Measurements from ENCODE around the gene ATXN1.

GRCh38 chr6:16752206-16752866, 8.9 kb downstream of the ATXN1 start:
- TF ChIP-seq CTCF (tag by site-specific recombination; IDR thresholded peaks at IDR 0.05) = no peak
- no peak for TF ChIP-seq GLI4 (tag by site-specific recombination; IDR thresholded peaks at IDR 0.05)
- no peak for TF ChIP-seq ZNF670 (tag by site-specific recombination; IDR thresholded peaks at IDR 0.05; ENCODE audit: low read depth)
- no peak for TF ChIP-seq BCL11A (tag by site-specific recombination; IDR thresholded peaks at IDR 0.05; ENCODE audit: low read depth)
- TF ChIP-seq ZNF843 (tag by site-specific recombination; IDR thresholded peaks at IDR 0.05) = no peak
- TF ChIP-seq ZNF658 (tag by site-specific recombination; IDR thresholded peaks at IDR 0.05) = no peak
